Sigmoid colon (tissue), 7 donors: ENCODE results near the gene PACRG. TPM values are rescaled to one million over a fixed set of nuclear protein-coding genes. Genes with fewer than 3 reads are reported as not detected.
A peak's percentile ranks its signal among the peaks of the same experiment; 100 is the strongest.

Experiments
- DNase-seq: peaks from one replicate; pipeline ENCODE4 v3.0.0-alpha.2; 2019
- H3K27ac ChIP-seq, 4 donors: fragments of 200-600 bp; sonication (generic); one replicate each; pipeline ENCODE4 v1.5.1; 2016 to 2019; ENCODE audit warnings: mild to moderate bottlenecking in 1 of 4
- H3K27me3 ChIP-seq, 3 donors: fragments of 200-600 bp; sonication (generic); one replicate each; pipeline ENCODE4 v1.5.1; 2019; ENCODE audit warnings: mild to moderate bottlenecking in 1 of 3
- H3K36me3 ChIP-seq, 4 donors: fragments of 200-600 bp; sonication (generic); one replicate each; pipeline ENCODE4 v1.5.1; 2016 to 2019
- H3K4me1 ChIP-seq, 4 donors: fragments of 200-600 bp; sonication (generic); one replicate each; pipeline ENCODE4 v1.5.1; 2017 to 2019
- H3K4me3 ChIP-seq, 4 donors: fragments of 200-600 bp; sonication (generic); one replicate each; pipeline ENCODE4 v1.5.1; 2017 to 2019; ENCODE audit warnings: mild to moderate bottlenecking in 2 of 4, moderate library complexity in 1 of 4
- H3K9me3 ChIP-seq, 4 donors: fragments of 200-600 bp in 3 of 4; sonication (generic) in 3 of 4; one replicate each; pipeline versions ENCODE4 v1.5.1 to v1.6.1; 2013 to 2019
- EP300 ChIP-seq, 4 donors: sonication (generic); formaldehyde crosslinking; IDR thresholded peaks; one replicate each; pipeline ENCODE4 v1.6.1; 2017; ENCODE audit warnings: antibody characterized with exemption in 4 of 4
- POLR2A ChIP-seq, 2 donors: fragments of 450-650 bp; IDR thresholded peaks; one replicate each; pipeline ENCODE4 v1.6.1; 2016; ENCODE audit warnings: antibody characterized with exemption in 2 of 2, mild to moderate bottlenecking in 2 of 2, moderate library complexity in 2 of 2
- POLR2AphosphoS5 ChIP-seq, 4 donors: sonication (generic); formaldehyde crosslinking; IDR thresholded peaks; one replicate each; pipeline ENCODE4 v1.6.1; 2017; ENCODE audit warnings: antibody characterized with exemption in 4 of 4
- WGBS, 2 donors: extraction: QIAGEN DNeasy Blood & Tissue Kit; methylation state at CpG; one replicate each; pipeline ENCODE4 v1.1.7; 2013; 5-methylcytosine and 5-hydroxymethylcytosine counted together
- intact Hi-C: fragments of 100-400 bp; cut with DNase I; formaldehyde crosslinking; loops from one replicate; pipeline ENCODE4 v1.15.1; 2023
- polyA plus RNA-seq, 3 donors: library from polyadenylated mRNA; stranded (reverse); fragments of 200-250 nt; gene quantifications; one replicate each; pipeline ENCODE4 v1.2.3, GENCODE V29; 2013
- total RNA-seq, 4 donors: library from RNA; depleted of rRNA; stranded (reverse); fragments of >200 nt; gene quantifications; one replicate each; pipeline ENCODE4 v1.1.0, GENCODE V29; 2016
- TF ChIP-seq, protein P1 (sequence below), 4 experiments: fragments of 450-650 bp in 3 of 4; fragments of 200-600 bp in 1 of 4; IDR thresholded peaks; one replicate each; pipeline ENCODE4 v1.5.1; 2016 to 2019; ENCODE audit warnings: antibody characterized with exemption in 4 of 4, mild to moderate bottlenecking in 3 of 4, moderate library complexity in 2 of 4
- donor health status: healthy with polysubstance abuse.
- donor health status: Bipolar disorder and iron deficiency.
- donor health status: healthy.

PACRG gene
- total and polyA plus RNA-seq, 7 donors, result 0.12 to 6.9 (median 0.95) TPM; not detected in 2

GRCh38 chr6:163325390-163325784, 597.6 kb downstream of the PACRG start:
- TF ChIP-seq, protein P1, sequence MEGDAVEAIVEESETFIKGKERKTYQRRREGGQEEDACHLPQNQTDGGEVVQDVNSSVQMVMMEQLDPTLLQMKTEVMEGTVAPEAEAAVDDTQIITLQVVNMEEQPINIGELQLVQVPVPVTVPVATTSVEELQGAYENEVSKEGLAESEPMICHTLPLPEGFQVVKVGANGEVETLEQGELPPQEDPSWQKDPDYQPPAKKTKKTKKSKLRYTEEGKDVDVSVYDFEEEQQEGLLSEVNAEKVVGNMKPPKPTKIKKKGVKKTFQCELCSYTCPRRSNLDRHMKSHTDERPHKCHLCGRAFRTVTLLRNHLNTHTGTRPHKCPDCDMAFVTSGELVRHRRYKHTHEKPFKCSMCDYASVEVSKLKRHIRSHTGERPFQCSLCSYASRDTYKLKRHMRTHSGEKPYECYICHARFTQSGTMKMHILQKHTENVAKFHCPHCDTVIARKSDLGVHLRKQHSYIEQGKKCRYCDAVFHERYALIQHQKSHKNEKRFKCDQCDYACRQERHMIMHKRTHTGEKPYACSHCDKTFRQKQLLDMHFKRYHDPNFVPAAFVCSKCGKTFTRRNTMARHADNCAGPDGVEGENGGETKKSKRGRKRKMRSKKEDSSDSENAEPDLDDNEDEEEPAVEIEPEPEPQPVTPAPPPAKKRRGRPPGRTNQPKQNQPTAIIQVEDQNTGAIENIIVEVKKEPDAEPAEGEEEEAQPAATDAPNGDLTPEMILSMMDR (IDR thresholded peaks at IDR 0.05), result no peak
- TF ChIP-seq EP300 (IDR thresholded peaks at IDR 0.05), result no peak
- no peak for TF ChIP-seq POLR2AphosphoS5 (IDR thresholded peaks at IDR 0.05)
- WGBS, 2 donors, result 80 to 84% methylated on average over 4 of the region's 4 CpGs
- Histone ChIP-seq H3K9me3 (no peaks in the 10 kb centered on the region), H3K4me1 (peaks cover 0 to 9% (median 0%) of the 10 kb centered on the region in 4 donors), H3K27me3 (no peaks in the 10 kb centered on the region), H3K4me3 (no peak overlapping the region), H3K36me3 (no peaks in the 10 kb centered on the region), H3K27ac (peak overlapping the region; percentile 19 to 33 (median 26))
- no peak for DNase-seq
- intact Hi-C loops, result no loop called here

DNA sequence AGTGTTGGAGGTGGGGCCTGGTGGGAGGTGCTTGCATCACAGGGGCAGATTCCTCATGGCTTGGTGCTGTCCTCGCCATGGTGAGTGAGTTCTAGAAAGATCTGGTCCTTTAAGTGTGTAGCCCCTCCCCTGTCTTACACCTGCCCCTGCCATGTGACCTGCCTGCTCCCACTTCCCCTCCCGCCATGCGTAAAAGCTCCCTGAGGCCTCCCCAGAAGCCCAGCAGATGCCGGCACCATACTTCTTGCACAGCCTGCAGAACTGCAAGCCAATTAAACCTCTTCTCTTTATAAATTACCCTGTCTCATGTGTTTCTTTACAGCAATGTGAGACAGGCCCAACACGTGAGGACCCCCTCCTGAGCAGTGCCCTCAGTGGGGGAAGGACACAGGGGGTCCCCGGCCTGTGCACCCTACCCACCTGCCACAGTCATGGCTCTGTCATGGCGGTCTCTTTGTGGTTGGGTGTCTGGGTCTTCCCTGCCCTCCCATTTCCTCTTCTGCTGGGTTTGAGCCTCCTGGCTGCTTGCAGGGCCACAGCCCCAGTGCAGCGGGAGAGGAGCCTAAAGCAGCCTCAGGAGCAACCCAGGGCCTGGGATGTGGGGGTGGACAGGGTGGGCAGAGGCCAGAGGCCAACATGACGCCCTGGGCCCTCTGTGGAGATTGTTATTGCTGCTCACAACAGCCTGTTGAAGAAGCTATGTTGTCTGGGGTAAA, 599.5 kb downstream of the PACRG start:
- no peak for DNase-seq
- no peaks in the 10 kb centered on the region for H3K36me3 ChIP-seq
- no peak overlapping the region for H3K4me3 ChIP-seq
- intact Hi-C loops, result no loop called here
- H3K4me1 ChIP-seq, result peaks cover 0 to 9% (median 0%) of the 10 kb centered on the region in 4 donors
- H3K9me3 ChIP-seq, result no peaks in the 10 kb centered on the region
- 81 to 92% methylated on average over 9 of the region's 9 CpGs for WGBS, 2 donors
- H3K27ac ChIP-seq, result no peak overlapping the region
- H3K27me3 ChIP-seq, result no peaks in the 10 kb centered on the region
- TF ChIP-seq EP300 (IDR thresholded peaks at IDR 0.05) (no peak), POLR2AphosphoS5 (IDR thresholded peaks at IDR 0.05) (no peak), POLR2A (IDR thresholded peaks at IDR 0.05) (no peak)
- TF ChIP-seq, protein P1 (IDR thresholded peaks at IDR 0.05), result no peak

DNA sequence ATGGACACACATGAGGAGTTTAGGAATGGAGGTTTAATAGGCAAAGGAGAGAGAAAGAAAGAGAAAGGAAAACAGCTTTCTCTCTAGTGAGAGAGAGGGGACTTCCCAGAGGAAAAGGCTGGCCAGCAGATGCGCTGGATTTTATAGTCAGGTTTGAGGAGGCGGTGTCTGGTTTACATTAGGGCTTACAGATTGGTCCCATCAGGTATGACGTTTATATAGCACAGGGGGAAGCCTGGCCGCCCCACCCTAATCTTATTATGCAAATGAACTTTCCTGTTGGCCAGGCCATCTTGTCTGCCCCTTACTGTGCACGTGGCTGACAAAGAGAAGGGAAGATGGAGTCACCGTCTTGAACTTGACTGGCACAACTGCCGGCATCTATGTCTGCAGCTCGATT, 600.1 kb downstream of the PACRG start:
- H3K27ac ChIP-seq, result no peak overlapping the region
- WGBS, 2 donors, result 70 to 71% methylated on average over 8 of the region's 8 CpGs
- no peak for TF ChIP-seq POLR2AphosphoS5 (IDR thresholded peaks at IDR 0.05)
- no peak for TF ChIP-seq POLR2A (IDR thresholded peaks at IDR 0.05)
- TF ChIP-seq, protein P1 (IDR thresholded peaks at IDR 0.05), result no peak
- TF ChIP-seq EP300 (IDR thresholded peaks at IDR 0.05), result no peak
- H3K4me3 ChIP-seq, result no peak overlapping the region
- DNase-seq, result no peak
- no peaks in the 10 kb centered on the region for H3K36me3 ChIP-seq
- H3K4me1 ChIP-seq, result peaks cover 0 to 9% (median 0%) of the 10 kb centered on the region in 4 donors
- H3K27me3 ChIP-seq, result no peaks in the 10 kb centered on the region
- no peaks in the 10 kb centered on the region for H3K9me3 ChIP-seq
- intact Hi-C loops, result no loop called here

- no peak overlapping the region for H3K4me3 ChIP-seq
- peaks cover 0 to 9% (median 0%) of the 10 kb centered on the region in 4 donors for H3K4me1 ChIP-seq
- H3K27me3 ChIP-seq, result no peaks in the 10 kb centered on the region
- DNase-seq, result no peak
- 96% methylated on average over 11 of the region's 11 CpGs for WGBS, 2 donors
- H3K27ac ChIP-seq, result no peak overlapping the region
- no peak for TF ChIP-seq POLR2AphosphoS5 (IDR thresholded peaks at IDR 0.05)
- intact Hi-C loops, result no loop called here
- no peaks in the 10 kb centered on the region for H3K9me3 ChIP-seq
- H3K36me3 ChIP-seq, result no peaks in the 10 kb centered on the region
Measured at GRCh38 chr6:163328411-163328810, 600.6 kb downstream of the PACRG start.

GRCh38 chr6:163329991-163330390, 602.2 kb downstream of the PACRG start:
- Histone ChIP-seq H3K27me3 (no peaks in the 10 kb centered on the region), H3K4me3 (no peak overlapping the region), H3K9me3 (no peaks in the 10 kb centered on the region), H3K27ac (no peak overlapping the region), H3K36me3 (no peaks in the 10 kb centered on the region), H3K4me1 (peaks cover 0 to 6% (median 1%) of the 10 kb centered on the region in 4 donors)
- intact Hi-C loops, result no loop called here
- TF ChIP-seq EP300 (IDR thresholded peaks at IDR 0.05), result no peak
- DNase-seq, result no peak
- WGBS, 2 donors, result 78% methylated on average over 9 of the region's 9 CpGs

GRCh38 chr6:163331245-163331644, 603.5 kb downstream of the PACRG start:
- H3K36me3 ChIP-seq, result no peaks in the 10 kb centered on the region
- no peaks in the 10 kb centered on the region for H3K9me3 ChIP-seq
- intact Hi-C loops, result no loop called here
- no peaks in the 10 kb centered on the region for H3K27me3 ChIP-seq
- no peak for DNase-seq
- WGBS, 2 donors, result 86 to 90% methylated on average over 9 of the region's 9 CpGs
- TF ChIP-seq POLR2A (IDR thresholded peaks at IDR 0.05) (no peak), EP300 (IDR thresholded peaks at IDR 0.05) (no peak), POLR2AphosphoS5 (IDR thresholded peaks at IDR 0.05) (no peak)
- TF ChIP-seq, protein P1 (IDR thresholded peaks at IDR 0.05), result no peak
- no peak overlapping the region for H3K4me3 ChIP-seq
- peaks cover 0 to 16% (median 6%) of the 10 kb centered on the region in 4 donors for H3K4me1 ChIP-seq
- no peak overlapping the region for H3K27ac ChIP-seq
